HG03066 (cell line): ENCODE data around the gene ATN1.
A peak's percentile ranks its signal among the peaks of the same experiment; 100 is the strongest.
"Not testable (repeated sequence)": the region's sequence is repeated elsewhere in the genome, so short reads cannot be mapped to it uniquely, and the experiment has no call there.

Experiments used
- ATAC-seq: cut with Tn5 transposase; IDR thresholded peaks from one replicate; pipeline ENCODE4 v1.9.1; 2021; ENCODE audit warnings: low read depth; ENCODE audit not compliant: unreplicated experiment

ATN1 gene

GRCh38 chr12:6904280-6905276, 23.2 kb upstream of the ATN1 start, which contains the start of gene LRRC23:
TSS of gene LRRC23 (plus strand) at chr12:6904822. CDS start at chr12:6905634, 812 bp downstream.
- peak; percentile 97 for ATAC-seq

DNA sequence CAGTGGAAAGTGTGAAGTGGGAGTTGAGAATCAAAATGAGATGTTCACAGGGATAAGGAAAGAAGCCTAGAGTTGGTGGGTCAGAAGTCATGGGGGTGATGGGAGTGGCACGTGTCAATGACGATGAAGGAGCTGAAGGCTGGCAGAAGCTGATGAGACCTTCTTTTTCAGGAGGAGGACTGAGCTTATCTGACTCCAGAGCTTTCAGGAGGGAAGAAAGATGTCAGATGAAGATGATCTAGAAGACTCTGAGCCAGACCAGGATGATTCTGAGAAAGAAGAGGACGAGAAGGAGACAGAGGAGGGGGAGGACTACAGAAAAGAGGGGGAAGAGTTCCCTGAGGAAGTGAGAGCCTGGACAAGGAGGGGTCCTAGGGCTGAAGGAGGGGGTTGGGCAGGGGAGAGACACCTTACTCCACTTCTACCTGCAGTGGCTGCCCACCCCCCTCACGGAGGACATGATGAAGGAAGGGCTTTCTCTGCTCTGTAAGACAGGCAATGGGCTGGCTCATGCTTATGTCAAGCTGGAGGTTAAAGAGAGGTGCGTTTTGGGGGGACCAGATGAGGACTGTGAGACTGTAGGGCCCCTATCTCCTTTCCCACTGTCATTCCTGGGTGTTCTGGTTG, 22.2 kb upstream of the ATN1 start:
- ATAC-seq = no peak

DNA sequence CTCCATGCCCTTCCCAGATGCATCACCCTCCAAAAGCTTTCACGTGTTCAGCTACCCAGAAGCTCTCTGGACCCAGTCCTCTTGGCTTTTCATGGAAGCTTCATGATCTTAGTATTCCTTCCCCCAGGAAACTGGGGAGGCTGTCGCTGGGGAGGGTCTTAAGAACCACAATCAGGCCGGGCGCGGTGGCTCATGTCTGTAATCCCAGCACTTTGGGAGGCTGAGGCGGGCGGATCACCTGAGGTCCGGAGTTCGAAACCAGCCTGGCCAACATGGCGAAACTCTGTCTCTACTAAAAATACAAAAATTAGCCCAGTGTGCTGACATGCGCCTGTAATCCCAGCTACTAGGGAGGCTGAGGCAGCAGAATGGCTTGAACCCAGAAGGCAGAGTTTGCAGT, 19.6 kb upstream of the ATN1 start:
- not testable (repeated sequence) for ATAC-seq

GRCh38 chr12:6909421-6910145, 18.2 kb upstream of the ATN1 start:
- ATAC-seq = no peak

- no peak for ATAC-seq
These were observed 15.4 kb upstream of the ATN1 start for GRCh38 chr12:6912164-6912935.

DNA sequence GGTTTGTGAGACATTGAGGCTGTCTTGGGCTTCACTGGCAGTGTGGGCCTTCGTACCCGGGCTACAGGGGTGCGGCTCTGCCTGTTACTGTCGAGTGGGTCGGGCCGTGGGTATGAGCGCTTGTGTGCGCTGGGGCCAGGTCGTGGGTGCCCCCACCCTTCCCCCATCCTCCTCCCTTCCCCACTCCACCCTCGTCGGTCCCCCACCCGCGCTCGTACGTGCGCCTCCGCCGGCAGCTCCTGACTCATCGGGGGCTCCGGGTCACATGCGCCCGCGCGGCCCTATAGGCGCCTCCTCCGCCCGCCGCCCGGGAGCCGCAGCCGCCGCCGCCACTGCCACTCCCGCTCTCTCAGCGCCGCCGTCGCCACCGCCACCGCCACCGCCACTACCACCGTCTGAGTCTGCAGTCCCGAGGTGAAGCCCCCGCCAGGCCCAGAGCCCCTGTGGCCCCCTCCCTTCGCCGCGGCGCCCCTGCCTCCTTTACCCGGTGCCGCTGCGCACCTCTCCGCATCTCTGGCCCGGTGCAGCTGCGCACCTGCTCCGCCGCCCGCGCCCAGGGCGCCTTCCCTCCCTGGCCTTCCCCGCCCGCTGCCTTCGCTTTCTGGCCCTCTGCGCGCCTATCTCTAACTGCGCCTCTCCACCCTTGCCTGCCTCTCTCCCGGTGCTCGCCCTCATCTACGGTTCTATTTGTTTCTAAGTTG, 13.4 kb upstream of the ATN1 start, which contains the start of gene ENO2:
TSS of gene ENO2 (plus strand) at position 335 of the 701 bp plus-strand sequence. CDS start 1,253 bp downstream, outside the sequence.
- peak; percentile 76 for ATAC-seq

DNA sequence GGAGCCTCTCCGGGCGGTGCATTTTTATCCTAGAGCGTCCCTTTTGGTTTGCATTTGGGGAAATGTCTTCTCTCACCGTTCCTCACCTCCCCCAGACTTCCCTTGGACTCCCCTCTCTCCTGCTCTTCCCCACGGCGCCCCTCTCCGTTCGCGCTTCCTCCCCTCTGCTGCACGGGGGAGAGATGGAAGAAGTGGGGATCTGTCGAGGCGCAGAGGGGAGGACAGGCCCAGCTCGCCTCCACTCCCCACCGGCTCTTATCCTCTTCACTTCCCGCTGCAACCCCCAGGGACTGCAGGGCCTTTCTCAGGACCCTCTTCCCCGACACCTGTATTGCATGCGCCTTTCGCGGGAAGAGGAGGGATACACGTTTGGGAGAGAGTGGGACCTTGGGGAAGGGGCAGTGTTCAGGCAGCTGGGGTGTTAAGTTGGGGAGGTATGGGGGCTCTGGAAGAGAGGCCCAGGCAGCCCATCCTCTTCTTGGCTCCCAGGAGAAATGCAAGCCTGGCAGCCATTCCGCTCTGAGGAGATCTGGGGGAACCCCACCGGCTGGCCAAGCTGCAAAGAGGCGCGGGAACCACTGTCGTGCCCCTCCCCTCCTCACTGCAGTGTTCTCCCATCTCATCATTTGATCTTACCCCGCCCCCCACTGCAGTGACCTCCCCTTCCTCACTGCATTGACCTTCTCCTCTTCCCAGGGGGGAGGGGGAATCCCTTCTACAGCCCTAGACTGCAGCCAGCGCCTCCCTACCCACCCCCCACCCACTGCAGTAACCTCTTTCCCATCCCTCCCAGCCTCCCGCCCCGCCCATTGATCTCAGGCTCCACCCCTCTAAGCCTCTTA, 12.6 kb upstream of the ATN1 start:
- no peak for ATAC-seq

DNA sequence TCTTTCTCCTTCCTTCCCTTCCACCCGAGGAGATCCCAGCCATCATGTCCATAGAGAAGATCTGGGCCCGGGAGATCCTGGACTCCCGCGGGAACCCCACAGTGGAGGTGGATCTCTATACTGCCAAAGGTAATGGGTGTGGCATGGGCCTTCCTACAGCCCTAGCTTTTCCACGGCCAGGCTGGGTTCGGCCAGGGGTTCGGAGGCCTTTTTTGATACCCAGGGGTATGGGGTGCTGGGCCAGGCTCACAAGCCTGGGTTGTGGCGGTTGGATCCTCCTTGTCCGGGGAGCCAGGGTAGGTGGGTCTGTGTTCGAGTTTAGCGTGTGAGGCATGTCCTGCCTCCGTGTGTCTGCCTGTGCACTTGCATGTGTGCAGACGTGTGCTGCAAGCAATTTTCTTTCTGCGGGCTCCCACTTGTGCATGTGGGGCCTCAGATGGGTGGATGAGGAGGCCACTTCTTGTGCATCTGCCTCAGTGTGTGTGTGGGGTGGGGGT, 11.9 kb upstream of the ATN1 start:
- ATAC-seq = no peak

GRCh38 chr12:6916426-6917200, 11.1 kb upstream of the ATN1 start:
- no peak for ATAC-seq

DNA sequence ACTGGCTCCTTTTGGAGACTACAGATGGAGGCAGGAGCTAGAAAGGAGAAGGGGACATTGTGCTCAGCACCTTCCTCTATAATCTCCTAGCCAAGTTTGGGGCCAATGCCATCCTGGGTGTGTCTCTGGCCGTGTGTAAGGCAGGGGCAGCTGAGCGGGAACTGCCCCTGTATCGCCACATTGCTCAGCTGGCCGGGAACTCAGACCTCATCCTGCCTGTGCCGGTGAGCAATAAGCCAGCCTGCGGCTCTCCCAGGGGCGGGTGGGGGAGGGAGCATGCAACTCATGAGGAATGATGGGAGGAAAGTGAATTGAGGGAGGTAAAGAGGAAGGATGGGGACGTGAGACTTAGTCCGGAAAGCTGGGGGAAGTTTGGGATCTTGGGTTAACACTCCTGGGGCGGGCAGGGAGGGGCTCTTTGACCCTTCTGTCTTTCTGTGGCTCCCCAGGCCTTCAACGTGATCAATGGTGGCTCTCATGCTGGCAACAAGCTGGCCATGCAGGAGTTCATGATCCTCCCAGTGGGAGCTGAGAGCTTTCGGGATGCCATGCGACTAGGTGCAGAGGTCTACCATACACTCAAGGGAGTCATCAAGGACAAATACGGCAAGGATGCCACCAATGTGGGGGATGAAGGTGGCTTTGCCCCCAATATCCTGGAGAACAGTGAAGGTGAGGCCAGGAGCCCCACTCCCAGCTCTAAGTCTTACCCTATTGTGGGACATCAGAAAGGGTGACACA, 10.1 kb upstream of the ATN1 start:
- no peak for ATAC-seq

- no peak for ATAC-seq
These were observed 8.2 kb upstream of the ATN1 start for GRCh38 chr12:6919588-6919987.

- no peak for ATAC-seq
These were observed 6.2 kb upstream of the ATN1 start for GRCh38 chr12:6921539-6921938.

GRCh38 chr12:6921996-6922946, 5.5 kb upstream of the ATN1 start:
- ATAC-seq = peak; percentile 48

GRCh38 chr12:6923003-6923732, 4.6 kb upstream of the ATN1 start:
- ATAC-seq = no peak

DNA sequence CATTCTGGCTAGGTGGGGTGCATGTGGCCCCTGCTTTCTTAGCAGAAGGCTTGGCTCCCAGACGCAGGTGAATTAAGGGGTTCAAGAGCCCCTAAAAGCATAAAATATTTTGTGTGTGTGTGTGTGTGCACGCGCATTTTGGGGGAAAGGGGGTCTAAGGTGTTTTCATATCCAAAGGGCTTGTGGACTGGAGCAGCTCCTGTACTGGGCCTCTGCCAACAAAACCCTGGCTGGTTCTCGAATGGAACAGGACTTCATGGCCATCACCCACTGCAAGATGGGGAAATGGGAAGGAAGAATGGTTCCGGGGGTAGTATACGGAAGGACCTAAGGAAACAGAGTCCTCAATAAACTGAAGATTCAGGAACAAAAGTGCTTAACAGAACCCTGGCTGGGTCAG, 3.9 kb upstream of the ATN1 start:
- ATAC-seq = no peak

DNA sequence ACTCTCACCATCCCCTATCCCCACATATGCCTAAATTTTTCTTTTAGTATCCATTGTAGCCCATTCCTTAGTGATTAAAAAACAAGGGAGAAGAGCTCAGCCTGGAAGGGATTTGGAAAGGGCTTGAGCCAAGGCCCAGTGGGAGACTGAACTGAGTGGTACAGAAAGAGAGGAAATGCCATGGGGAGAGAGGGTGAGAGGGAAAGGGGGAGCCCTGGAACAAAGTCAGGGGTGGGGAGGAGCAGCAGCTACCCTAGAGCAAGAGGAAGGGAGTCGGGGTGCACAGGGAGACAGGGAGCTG, 2.6 kb upstream of the ATN1 start:
- ATAC-seq = no peak
